Stimulated activated CD8-positive, alpha-beta memory T cell treated with anti-CD3 and anti-CD28 coated beads, Interleukin-4, amount 100 ng/mL, for 48 hours (primary cell): ENCODE measurements around the gene RNF220.

Experiments used
- DNase-seq: peaks from one replicate; pipeline ENCODE4 v3.0.0-alpha.2; 2020

RNF220 gene

DNA sequence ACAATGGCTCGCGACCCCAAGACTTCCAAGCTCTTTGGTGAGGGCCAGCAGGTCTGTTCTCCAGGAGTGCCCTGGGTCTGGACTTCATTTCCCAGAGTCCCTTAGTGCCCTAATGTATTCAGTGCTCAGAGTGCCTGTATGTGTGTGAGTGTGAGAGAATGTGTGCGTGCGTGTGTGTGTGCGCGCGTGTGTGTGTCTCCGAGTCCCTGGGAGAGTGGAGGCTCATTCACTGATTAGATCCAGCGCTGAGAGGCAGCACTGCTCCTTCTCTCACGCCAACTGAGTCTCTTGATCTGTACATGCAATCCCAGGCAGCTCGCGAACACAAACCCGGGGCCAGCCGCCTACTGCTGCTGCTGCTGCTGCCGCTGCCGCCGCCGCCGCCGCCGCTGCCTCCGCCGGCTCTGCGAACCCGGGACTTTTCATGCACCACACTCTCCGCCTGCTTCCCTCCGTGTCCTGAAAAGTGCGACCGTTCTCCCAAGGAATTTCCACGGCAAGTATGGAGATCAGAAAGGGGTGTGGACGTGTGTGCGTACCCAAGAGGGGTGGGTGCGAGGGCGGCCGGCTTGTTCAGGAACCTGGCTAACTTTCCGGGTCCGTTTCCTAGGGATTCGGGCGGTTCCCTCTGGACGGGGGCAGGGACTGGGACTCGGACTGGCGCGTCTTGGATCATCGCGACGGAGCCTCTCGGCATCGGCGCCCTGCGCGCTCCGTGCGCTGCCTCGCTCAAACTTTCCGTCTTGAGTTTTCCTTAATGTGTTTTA lies at the start of gene RNF220:
TSS of gene RNF220 (plus strand) at position 225 of the 767 bp plus-strand sequence.
- peak; percentile 60 for DNase-seq

DNA sequence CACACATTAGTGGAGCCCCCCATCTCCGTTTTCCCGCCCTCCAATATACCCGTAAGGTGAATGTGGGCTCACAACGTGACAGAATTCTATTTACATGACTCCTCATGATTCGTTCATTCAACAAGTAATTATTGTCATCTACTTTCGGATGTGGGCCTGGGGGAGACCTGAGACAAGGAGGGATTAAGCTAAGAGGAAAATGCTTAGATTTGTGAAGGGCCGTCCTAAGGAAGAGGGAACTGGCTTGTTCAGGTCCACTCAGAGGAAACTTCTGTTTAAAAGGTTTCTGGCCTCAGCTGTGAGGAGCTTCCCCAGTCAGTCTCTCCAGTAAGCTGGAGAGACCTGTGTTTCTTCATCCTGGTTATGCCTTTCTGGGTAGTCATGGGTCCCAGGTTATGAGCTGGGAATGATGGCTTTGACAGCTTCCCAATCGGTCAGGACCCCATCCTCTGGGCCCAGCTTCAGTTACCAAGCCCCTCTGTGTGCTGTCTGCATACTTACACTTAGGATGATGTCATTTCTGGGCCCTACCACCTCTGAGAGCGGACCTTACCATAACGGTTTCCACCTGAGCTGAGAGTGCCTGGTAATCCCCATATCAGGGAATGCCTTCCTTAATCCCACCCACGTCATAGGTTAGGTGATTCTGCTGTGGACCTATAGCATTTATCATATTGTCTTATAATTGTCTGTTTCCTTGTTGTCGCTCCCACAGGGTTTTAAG lies 49.3 kb upstream of the RNF220 start:
- DNase-seq: no peak

DNA sequence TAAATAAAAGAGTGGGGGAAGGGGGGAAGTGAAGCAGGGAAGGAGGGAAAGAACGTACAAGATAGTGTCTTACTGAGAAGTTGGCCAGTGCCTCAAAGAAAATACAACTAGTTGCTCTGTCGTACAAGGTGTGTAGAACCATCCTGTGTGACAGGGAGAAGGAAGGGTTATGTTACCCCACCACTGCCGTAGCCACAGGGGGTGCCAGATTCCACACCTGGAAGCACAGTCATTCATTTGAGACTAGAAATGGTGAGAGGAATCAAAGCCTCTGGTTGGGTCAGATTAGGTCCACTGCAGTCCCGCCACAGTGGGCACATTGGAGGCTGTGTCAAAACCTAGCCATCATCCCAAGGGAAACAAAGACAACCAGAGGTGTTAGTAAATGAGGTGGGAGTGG lies 47.3 kb upstream of the RNF220 start:
- no peak for DNase-seq

DNA sequence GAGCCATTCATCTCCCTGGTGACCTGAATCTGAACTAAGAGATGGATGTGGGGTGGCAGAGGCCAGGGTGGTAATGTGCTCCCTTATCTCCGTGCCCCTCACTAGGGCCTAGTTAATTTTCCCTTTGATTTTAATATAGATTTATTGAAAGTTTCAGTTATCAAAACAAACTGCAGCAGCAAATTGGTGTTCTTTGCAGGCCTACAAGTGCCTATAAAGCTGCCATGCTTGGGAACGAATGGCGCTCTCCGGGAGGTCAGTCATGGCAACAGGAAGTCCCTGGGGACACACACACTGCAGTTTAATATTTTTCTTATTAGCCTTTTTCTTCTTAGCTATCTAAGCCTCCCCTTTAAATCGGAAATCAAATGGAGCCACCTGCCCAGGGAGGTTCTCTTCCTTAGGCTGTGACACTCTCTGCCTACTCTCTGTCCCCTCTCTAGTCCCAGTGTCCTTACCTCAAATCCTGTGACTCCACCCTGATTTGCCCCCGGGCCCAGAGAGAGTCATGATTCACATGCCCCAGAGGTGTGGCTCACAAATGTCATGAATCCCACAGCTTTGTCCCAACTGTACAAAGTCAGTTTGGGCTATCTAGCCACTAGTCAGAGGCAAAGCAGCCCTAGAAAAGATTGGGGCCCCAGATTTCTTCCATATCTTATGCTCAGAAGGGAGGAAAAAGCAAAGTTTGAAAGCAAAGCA lies 45.7 kb upstream of the RNF220 start:
- no peak for DNase-seq

DNA sequence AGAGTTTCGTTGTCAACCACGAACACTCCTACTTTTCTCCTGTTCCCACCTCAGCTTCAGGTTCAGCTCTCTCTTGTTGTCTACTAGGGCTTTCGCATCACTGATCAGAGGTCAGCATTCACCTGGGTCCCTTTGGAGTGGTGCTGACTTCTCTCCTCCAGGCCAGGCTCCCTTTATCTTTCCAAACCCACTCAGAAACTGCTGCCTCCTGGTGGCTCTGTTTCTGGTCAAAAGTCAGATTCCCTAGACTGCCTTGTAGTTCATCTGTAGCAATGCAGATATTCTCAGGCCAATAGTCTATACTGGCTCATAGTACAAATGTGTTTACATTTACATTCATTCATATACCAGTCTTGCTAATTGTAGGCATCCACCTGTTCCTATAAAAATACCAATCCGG lies 43.6 kb upstream of the RNF220 start:
- no peak for DNase-seq

DNA sequence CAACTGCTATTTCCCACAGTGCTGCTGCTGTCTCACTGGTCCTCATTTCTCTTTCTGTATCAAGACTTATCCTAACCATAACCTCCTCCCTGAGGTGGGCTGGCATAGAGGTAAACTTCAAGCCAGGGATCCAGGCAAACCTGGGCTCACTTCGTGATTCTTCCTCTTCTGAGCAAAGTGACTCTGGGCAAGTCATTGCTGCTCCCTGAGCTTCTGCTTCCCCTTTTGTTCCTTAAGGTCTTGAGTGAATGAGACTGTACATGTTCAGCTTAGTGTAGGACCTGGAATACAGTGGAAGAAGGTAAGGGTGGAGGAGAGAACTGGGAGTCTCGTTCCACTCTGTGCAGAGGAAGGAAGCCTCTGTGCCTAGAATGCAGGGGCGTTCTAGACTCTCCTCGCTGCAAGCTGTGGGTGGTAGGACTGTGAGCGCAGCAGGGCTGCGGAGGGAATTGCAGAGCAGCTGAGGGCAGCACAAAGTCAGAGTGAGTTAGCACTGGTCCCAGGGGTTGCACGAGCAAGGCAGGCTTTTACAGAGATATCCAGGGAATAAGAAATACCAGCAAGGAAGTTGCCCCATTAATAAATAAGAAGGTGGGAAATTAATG lies 38.6 kb upstream of the RNF220 start:
- DNase-seq: no peak

DNA sequence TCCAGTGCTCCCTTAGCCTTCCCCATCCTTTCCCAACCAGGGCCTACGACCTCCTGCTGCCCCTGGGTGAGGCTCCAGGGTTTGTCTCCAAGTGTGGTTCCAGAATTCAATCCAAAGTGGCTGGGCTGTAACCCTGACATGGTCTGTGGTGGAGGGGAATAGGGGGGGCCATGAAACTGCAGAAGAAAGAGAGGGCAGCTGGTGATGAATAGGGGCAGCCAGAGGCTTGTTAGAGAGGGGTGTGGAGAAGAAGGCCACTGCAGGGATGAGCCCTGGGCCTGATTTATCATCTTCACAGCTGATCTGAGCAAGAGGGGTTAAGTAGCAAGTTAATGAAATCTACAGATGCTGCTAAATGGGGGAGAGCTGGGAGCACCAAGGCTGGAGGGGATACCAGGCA lies 37.1 kb upstream of the RNF220 start:
- no peak for DNase-seq

DNA sequence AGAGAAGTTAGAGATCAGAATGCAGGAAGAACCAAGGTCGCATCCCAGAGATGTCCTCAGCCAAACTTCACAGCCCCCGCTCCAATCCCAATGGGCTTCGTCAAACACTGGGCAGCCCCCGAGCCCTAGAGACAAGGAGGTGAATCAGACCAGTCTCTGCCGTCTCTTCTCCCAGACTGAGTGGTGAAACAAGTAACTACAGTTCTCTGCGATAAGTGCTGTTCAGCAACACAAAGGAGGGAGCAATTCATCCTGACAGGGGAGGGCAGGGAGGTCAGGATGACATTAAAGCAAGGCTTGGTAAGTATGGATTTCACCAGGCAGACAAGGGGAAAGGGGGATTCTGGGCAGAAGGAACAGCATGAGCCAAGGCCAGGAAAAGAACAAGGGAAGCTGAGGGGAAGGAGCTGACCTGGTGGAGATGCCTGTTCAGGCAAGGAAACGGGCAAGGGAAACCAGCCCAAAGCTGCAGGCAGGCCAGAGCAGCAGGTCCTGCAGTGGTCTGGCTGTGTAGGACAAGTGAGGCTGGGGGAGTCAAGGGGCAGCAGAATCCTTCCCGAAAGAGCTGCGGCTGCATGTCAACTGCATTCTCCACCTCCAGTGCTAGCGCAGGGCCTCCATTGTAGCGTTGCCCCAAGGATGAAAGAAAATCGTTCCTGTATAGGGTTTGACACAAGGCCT lies 36.4 kb upstream of the RNF220 start:
- no peak for DNase-seq

DNA sequence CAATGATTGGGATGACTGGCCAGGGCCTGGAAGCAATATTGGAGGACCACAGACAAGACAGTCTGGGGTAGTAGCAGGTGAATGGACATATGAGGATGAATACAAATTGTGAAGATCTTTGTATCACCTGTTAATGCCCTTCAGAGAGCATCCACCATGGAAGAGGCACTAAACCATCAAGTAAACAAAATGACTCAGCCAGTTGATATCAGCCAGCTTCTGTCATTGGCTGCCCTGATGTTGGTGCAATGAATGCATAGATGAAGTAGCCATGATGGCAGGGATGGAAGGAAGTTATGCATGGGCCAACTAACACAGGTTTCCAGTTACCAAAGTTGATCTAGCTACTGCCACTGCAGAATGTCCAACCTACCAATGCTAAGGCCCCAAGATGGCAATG lies 33.8 kb upstream of the RNF220 start:
- DNase-seq: no peak

DNA sequence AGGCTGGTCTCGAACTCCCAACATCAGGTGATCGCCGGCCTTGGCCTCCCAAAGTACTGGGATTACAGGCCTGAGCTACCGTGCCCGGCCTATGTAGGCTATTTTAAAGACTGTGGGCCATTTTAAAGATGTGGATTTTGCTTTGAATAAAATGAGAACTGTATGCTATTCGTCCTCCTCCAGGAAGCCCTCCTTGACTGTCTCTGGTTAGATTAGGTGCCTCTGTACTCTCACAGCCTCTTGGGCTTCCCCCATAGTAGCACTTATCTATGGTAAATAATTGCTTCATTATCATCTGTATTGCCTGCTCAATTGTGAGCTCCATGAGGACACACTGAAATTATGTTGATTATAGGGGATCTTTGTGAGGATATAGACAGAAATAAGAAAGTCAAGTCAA lies 29.5 kb upstream of the RNF220 start:
- no peak for DNase-seq

DNA sequence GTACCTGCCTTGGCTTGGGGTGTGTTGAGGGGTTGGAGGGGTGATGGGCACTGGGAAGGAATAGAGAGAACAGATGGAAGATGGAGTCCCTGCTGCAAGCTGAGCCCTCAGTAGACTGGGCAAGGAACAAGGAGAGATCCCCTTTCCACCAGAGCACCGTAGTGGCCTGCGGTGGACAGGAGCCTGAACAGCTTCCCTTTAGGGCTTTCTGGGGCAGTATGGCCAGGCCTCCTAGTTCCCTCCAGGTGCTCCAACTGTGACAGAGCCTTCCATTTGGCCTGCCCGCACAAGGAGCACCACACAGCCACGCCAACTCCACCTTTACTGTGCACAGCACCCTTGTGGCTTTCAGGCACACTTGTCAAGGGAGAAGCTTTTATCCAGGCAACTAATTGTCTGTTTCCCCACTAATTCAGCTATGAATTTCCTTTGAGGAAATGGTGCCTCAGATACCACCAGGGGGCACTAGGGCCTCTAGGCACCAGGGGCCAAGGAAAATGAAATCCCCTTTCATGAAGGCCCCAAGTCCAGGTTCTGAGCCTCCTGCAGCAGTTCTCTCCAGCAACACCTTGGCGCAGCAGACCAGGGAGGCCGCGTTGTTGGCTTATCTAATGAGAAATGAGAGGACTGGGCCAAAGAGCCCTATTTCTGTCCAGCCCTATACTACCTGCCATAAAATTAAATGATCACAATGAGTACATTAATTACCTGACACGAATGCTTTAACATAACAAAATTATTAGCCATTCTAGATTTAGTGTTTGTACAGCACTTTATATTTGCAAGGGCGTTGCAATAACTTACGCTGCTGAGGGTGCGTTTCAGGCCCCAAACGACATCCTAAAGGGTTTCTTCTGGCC lies 26.9 kb upstream of the RNF220 start:
- peak; percentile 68 for DNase-seq

DNA sequence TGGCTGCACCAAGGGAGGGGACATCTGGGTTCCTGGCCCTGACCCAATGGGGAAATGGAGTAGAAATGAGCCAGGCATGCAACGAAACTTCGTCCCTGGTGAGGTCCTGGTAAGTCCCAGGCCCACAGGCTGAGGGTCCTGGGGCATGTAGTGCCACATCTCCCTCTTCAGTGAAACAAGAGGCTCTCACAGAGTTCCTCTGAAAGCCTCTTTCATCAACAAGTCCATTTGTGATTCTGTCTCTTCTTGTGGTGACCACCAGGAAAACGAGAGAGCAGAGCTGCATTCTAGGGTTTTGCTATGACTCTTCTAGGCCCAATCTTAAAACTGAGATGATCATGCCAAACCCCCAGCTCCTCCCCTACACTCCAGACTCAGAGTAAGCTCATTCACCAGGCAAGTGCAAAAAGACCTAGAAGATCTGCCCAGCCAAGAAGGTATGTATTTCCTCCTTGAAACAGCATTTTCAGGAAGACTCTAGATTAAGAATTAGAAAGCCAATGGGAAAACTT lies 24.3 kb upstream of the RNF220 start:
- no peak for DNase-seq

DNA sequence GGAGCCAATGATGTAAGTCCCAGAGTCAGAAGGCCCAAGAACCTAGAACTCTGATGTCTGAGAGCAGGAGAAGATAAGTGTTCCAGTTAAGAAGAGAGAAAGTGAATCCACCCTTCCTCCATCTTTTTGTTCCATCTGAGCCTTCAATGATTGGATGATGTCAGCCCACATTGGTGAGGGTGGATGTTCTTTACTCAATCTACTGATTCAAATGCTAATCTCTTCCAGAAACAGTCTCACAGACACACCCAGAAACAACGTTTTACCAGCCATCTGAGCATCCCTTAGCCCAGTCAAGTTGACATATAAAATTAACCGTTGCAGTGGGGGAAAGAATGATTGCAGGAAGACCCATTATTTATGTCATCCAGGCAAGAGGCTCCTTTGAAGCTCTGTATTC lies 16.5 kb upstream of the RNF220 start:
- DNase-seq: no peak

DNA sequence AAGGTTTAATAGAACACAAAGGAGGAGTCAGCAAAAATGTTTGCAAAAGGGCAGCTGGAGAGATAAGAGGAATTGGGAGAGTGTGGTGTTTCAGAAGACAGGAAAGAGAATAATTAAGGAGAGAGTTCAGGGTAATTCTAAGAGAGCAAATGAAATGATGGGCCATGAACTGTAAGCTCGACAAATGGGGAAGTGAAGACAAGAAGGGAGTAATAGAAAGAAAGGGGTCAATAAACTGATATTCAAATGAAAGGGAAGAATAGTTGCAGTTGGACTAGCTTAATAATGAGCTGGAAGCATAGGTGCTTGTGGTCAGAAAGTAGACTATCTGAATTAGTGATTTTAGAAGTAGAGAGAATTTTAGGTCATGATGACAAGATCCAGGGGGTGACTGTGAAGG lies 15.6 kb upstream of the RNF220 start:
- no peak for DNase-seq

DNA sequence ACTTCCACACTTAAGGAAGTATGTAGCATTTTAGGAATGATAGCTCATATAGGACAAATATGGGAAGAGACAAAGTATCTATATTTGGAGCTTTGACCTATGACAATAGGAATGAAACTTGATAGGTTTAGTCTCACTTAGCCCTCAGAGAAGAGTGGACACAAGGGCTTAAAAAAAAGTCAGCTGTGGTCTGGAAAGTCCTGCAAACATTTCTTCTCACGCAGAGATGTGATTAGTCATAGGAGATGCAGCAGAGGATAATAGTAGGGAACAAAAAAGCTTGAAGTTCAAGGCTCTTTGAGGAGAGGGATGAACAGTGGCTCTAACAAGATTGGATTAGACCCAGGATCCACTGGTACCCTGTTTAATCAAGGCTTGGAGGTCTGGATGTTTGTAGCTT lies 14.8 kb upstream of the RNF220 start:
- DNase-seq: no peak

DNA sequence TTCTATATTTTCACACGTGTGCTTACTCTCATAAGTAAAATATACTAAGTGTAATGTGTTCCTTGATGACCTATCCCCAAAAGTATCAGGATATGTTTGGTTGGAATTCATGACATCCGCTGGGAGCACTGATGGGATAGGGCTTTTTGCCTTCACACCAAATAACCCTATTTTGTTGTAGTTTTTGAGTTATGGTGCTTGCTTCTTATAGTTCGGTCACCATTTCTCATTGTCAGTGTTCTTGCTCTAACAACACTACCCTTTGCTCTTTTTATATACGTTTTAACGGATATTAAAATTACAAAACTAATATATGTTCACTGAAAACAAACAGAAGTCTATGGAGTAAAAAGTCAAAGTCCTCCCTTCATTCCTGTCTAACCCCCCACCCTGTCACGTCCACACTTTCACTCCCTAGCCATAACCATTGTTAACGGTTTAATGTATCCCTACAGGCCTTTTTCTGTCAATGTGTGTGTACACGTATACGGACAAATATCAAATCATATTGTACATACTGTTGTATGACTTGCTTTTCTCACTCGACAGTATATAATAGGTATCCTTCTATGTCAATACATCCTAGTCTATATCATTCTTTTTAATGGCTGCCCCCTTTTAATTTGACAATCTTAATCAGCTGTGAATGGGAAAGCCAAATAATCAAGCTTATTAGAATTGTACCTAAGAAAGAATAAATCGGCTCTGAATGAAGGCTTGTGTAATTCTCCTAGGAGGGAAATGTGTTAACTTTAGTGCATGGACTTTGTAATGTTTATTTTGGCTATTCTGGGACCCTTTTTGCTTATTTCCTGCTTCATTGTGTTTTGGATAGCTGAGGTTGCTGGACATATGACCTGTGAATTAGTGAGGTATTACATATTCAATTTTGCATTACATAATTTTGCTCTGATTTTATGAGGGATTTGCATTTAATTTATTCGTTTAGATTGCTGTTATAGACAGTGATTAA lies 3.5 kb upstream of the RNF220 start:
- DNase-seq: no peak

DNA sequence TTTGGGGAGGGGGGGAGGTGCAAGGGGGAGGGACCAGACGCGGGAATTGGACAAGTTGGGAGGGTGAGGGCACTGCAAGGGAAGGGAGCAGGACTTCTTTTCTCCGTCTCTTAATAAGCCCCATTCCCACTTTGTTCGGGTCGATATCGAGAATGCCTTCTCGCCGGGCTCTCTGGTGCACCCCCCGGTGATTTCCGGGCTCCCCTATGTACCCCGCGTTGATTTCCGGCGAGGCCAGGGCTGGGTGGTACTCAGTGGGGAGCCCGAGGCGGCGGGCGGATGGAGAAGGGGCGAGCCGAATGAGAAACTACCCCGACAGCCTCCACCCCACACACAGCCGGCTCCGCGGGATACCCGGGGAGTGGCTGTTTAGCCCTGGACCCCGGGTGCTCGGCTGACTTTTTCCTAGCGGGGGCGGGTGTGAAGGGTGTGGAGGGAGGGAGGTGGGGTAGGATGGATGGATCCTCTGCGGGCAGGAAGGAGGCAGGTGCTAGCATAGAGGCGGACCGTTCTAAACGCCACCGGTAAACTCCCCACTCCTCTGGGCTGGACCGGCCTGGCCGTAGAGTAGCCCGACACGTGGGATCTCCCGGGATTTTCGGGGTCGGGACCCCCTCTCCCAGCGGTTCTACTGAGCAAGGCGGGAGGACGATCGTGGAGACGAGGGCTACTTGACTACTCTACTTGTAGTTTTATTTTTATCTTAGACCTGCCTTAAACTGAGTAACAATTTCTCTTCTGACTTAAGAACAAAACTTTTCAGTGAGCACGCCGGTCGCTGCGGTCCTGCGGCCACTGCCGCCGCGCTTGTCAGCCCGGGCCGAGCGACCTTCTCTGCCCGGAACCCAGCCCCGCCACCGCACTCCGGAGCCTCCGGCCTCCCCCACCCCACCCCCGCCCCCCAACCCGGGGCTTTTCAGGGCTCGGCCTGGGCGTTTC lies 1.0 kb downstream of the RNF220 start:
- DNase-seq: peak; percentile 39

DNA sequence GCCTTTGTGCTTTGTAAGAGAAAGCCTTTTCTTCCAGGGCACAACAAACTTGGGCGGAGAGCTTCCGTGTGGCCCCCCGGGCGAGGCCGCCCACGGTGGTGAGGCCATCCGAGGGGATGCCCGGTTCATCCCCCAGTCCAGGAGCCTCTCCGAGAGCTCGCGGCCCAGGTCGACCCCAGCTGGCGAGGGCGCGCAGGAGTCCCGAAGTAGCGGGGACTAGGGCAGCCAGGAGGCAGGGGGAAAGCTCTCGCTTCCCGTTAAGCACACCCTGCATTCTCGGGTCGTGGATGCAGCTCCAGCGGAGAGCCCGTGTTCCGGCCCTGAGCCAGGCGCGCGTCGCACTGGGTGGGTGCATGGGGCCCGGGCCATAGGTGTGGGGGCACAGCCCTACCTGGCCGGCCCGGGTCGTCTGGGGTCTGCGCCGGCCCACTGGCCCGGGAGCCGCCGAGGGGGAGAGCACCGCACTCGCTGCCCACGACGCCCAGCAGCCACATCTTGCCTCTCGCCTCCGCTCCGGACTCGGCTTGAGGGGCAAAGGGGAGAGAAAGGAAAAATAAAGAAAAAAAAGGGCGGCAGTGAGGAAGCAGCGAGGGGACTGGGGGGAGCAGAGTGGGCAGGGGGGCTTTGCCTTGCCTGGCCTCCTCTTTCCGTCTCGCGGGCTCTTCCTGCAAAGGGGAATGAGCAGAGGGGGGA lies 1.8 kb downstream of the RNF220 start:
- DNase-seq: peak; percentile 34
